Endodermal cell (in vitro differentiated cells): ENCODE measurements around the gene FAIM2. TPM values are rescaled to one million over a fixed set of nuclear protein-coding genes. Genes with fewer than 3 reads are reported as not detected.

Experiments
- DNase-seq: peaks from one replicate; pipeline ENCODE4 v3.0.0-alpha.2; 2017
- H3K27ac ChIP-seq: 2 replicates; pipeline ENCODE4 v1.5.1; 2013; ENCODE audit warnings: mild to moderate bottlenecking, low read depth, low read length, moderate library complexity
- H3K27me3 ChIP-seq: 2 replicates; pipeline ENCODE4 v1.6.1; 2013; ENCODE audit warnings: mild to moderate bottlenecking, low read length, moderate library complexity; ENCODE audit not compliant: insufficient read depth, control insufficient read depth, poor library complexity, severe bottlenecking
- H3K36me3 ChIP-seq: 2 replicates; pipeline ENCODE4 v1.7.0; 2013; ENCODE audit warnings: mild to moderate bottlenecking, low read length, moderate library complexity; ENCODE audit not compliant: control insufficient read depth, insufficient read depth
- H3K4me1 ChIP-seq: one replicate; pipeline ENCODE4 v1.7.0; 2013; ENCODE audit warnings: low read length; ENCODE audit not compliant: control insufficient read depth, insufficient read depth
- H3K4me3 ChIP-seq: 2 replicates; pipeline ENCODE4 v1.5.1; 2013; ENCODE audit warnings: mild to moderate bottlenecking, low read length, moderate library complexity
- H3K9ac ChIP-seq: 2 replicates; pipeline ENCODE4 v1.6.1; 2013; ENCODE audit warnings: mild to moderate bottlenecking, low read length, moderate library complexity; ENCODE audit not compliant: poor library complexity, severe bottlenecking; ENCODE audit errors: extremely low read depth
- H3K9me3 ChIP-seq: 2 replicates; pipeline ENCODE4 v1.6.1; 2013; ENCODE audit warnings: mild to moderate bottlenecking, low read length, moderate library complexity; ENCODE audit not compliant: control insufficient read depth
- H3K27ac Mint-ChIP-seq: 2 replicates; pipeline ENCODE4 v1.8.0; 2020; ENCODE audit warnings: mixed read lengths
- H3K27me3 Mint-ChIP-seq: 2 replicates; pipeline ENCODE4 v1.8.0; 2021; ENCODE audit warnings: mild to moderate bottlenecking, mixed read lengths; ENCODE audit not compliant: insufficient read depth
- H3K36me3 Mint-ChIP-seq: 2 replicates; pipeline ENCODE4 v1.8.0; 2020; ENCODE audit warnings: low read depth, mixed read lengths
- H3K4me1 Mint-ChIP-seq: 2 replicates; pipeline ENCODE4 v1.8.0; 2020; ENCODE audit warnings: mixed read lengths
- H3K4me3 Mint-ChIP-seq: 2 replicates; pipeline ENCODE4 v1.8.0; 2020; ENCODE audit warnings: mild to moderate bottlenecking, moderate library complexity, mixed read lengths
- H3K9me3 Mint-ChIP-seq: 2 replicates; pipeline ENCODE4 v1.8.0; 2020; ENCODE audit warnings: mild to moderate bottlenecking, mixed read lengths
- CTCF ChIP-seq: fragments of 200-600 bp; sonication (generic); conservative IDR thresholded peaks from 2 replicates; pipeline ENCODE4 v1.5.0; 2021; ENCODE audit warnings: antibody characterized with exemption, mild to moderate bottlenecking
- WGBS, 2 experiments: methylation state at CpG; one replicate each; pipeline versions ENCODE4 v1.1.5 to v1.1.7; 2013; ENCODE audit warnings: missing lambda C conversion rate in 2 of 2, mixed read lengths in 1 of 2; ENCODE audit not compliant: insufficient coverage in 1 of 2, insufficient read length in 1 of 2; 5-methylcytosine and 5-hydroxymethylcytosine counted together
- total RNA-seq, 2 donors: library from RNA; stranded (reverse); fragmentation: NEBNext Ultra II Directional in 1 of 2; extraction: Animal tissue kit (Norgen Biotek cat#: 25700) in 1 of 2; gene quantifications; 2 replicates in 1 of 2; 3 replicates in 1 of 2; pipeline ENCODE4 v1.2.1, GENCODE V29; 2021

Gene FAIM2
- total RNA-seq, 2 donors from 2014 or later: not detected

- Mint-ChIP-seq H3K4me1 (peaks cover 24% of the 10 kb centered on the region), H3K27me3 (peaks cover 59% of the 10 kb centered on the region), H3K36me3 (no peaks in the 10 kb centered on the region), H3K9me3 (no peaks in the 10 kb centered on the region), H3K27ac (no peak overlapping the region), H3K4me3 (no peak overlapping the region)
- Histone ChIP-seq H3K4me3 (no peak overlapping the region), H3K27me3 (peaks cover 35% of the 10 kb centered on the region), H3K4me1 (peaks cover 7% of the 10 kb centered on the region), H3K27ac (no peak overlapping the region), H3K36me3 (no peaks in the 10 kb centered on the region), H3K9me3 (no peaks in the 10 kb centered on the region), H3K9ac (no peak overlapping the region)
- 86 to 93% methylated on average over 5 of the region's 5 CpGs for WGBS, 2 experiments
- no peak for TF ChIP-seq CTCF
- DNase-seq: no peak
These were observed 1.7 kb downstream of the FAIM2 start for GRCh38 chr12:49901986-49902385.

- no peak overlapping the region for H3K27ac ChIP-seq
- Mint-ChIP-seq H3K36me3 (no peaks in the 10 kb centered on the region), H3K27ac (no peak overlapping the region), H3K4me3 (no peak overlapping the region), H3K27me3 (peaks cover 57% of the 10 kb centered on the region), H3K4me1 (peaks cover 24% of the 10 kb centered on the region), H3K9me3 (no peaks in the 10 kb centered on the region)
- DNase-seq: no peak
- no peaks in the 10 kb centered on the region for H3K36me3 ChIP-seq
- peaks cover 35% of the 10 kb centered on the region for H3K27me3 ChIP-seq
- H3K9me3 ChIP-seq: no peaks in the 10 kb centered on the region
- H3K4me1 ChIP-seq: peaks cover 7% of the 10 kb centered on the region
- TF ChIP-seq CTCF: no peak
- H3K4me3 ChIP-seq: no peak overlapping the region
- H3K9ac ChIP-seq: no peak overlapping the region
- 89 to 90% methylated on average over 2 to 4 of the region's 4 CpGs for WGBS, 2 experiments
These were observed 2.7 kb downstream of the FAIM2 start for GRCh38 chr12:49901026-49901425.

GRCh38 chr12:49900371-49900770, 3.3 kb downstream of the FAIM2 start:
- no peak overlapping the region for H3K27ac Mint-ChIP-seq
- 83 to 100% methylated on average over 2 to 5 of the region's 6 CpGs for WGBS, 2 experiments
- no peak for DNase-seq
- Histone ChIP-seq H3K36me3 (no peaks in the 10 kb centered on the region), H3K9me3 (no peaks in the 10 kb centered on the region), H3K4me3 (no peak overlapping the region), H3K9ac (no peak overlapping the region), H3K4me1 (peaks cover 7% of the 10 kb centered on the region), H3K27ac (no peak overlapping the region), H3K27me3 (peaks cover 31% of the 10 kb centered on the region)
- no peaks in the 10 kb centered on the region for H3K9me3 Mint-ChIP-seq
- H3K36me3 Mint-ChIP-seq: no peaks in the 10 kb centered on the region
- H3K4me1 Mint-ChIP-seq: peaks cover 24% of the 10 kb centered on the region
- no peak for TF ChIP-seq CTCF
- peaks cover 57% of the 10 kb centered on the region for H3K27me3 Mint-ChIP-seq
- no peak overlapping the region for H3K4me3 Mint-ChIP-seq
